22Rv1 (cell line): ENCODE data around the gene GPER1.

Experiments used
- H3K27ac ChIP-seq: fragments of 450-650 bp; 2 replicates; pipeline ENCODE4 v1.5.1; 2017
- ZFX ChIP-seq: fragments of 450-650 bp; IDR thresholded peaks from 2 replicates; pipeline ENCODE4 v1.6.1; 2017; ENCODE audit warnings: antibody characterized with exemption, borderline replicate concordance
- TF ChIP-seq, protein P1 (sequence below): fragments of 450-650 bp; IDR thresholded peaks from 2 replicates; pipeline ENCODE4 v1.5.1; 2017; ENCODE audit warnings: mild to moderate bottlenecking

The GPER1 gene

DNA sequence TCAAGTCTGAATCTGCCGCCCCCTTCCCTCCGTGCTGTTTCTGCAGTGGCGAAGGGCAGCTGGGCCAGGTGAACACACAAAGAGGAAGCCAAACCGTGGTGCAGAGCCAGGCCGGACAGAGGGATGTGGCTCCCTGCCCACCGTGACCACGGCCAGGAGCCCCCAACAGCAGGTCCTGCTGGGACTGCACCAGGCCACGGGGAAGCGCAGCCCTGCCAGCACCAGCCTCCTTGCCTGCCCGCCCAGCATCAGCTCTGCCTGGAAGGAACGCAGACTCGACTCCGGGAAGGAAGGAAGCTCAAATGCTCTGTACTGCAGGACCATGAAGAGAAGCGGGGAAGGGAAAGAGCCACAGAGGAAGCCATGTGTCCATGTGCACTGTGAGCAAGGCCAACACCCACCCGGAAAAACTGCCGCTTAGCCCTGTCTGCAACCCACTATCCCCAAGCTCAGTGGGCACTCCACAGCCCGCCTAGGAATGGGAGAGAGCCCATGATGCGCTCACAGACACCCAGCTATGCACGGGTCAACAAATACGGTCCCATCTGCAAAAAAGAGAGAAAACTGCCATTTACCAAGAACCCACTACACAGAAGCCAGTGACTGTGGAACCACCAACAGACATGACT is 19.0 kb downstream of the GPER1 start:
- no peak for TF ChIP-seq ZFX
- TF ChIP-seq, protein P1, sequence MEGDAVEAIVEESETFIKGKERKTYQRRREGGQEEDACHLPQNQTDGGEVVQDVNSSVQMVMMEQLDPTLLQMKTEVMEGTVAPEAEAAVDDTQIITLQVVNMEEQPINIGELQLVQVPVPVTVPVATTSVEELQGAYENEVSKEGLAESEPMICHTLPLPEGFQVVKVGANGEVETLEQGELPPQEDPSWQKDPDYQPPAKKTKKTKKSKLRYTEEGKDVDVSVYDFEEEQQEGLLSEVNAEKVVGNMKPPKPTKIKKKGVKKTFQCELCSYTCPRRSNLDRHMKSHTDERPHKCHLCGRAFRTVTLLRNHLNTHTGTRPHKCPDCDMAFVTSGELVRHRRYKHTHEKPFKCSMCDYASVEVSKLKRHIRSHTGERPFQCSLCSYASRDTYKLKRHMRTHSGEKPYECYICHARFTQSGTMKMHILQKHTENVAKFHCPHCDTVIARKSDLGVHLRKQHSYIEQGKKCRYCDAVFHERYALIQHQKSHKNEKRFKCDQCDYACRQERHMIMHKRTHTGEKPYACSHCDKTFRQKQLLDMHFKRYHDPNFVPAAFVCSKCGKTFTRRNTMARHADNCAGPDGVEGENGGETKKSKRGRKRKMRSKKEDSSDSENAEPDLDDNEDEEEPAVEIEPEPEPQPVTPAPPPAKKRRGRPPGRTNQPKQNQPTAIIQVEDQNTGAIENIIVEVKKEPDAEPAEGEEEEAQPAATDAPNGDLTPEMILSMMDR = no peak
- H3K27ac ChIP-seq = no peak overlapping the region

DNA sequence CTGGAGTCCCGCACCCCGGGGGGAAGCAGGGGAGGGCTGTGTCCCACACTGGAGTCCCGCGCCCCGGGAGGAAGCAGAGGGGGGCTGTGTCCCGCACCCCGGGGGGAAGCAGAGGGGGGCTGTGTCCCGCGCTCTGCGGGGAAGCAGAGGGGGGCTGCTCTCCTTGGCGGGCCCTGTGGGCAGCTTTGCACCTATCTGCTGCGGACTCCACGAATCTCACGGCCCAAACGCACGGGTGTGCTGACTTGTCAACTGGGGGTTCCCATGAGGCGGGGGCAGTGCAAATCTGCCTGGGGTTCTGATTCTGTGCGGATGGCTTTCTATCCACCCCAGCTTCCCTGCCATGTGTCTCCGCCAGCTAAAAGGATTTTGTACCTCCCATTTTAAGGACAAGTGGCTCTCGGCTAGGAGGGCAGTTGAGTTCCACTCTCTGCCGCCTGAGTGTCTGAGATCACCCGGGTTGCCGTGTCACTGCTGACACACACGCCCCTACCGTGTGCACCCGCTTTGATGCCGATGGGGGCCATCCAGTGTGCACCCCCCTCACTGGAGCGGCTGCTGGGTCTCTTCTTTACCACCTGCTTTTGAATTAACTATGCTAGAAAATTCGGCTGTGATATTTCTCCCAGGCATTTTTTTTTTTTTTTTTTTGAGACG is 20.5 kb downstream of the GPER1 start:
- no peak overlapping the region for H3K27ac ChIP-seq
- TF ChIP-seq ZFX = no peak
- TF ChIP-seq, protein P1 = no peak

DNA sequence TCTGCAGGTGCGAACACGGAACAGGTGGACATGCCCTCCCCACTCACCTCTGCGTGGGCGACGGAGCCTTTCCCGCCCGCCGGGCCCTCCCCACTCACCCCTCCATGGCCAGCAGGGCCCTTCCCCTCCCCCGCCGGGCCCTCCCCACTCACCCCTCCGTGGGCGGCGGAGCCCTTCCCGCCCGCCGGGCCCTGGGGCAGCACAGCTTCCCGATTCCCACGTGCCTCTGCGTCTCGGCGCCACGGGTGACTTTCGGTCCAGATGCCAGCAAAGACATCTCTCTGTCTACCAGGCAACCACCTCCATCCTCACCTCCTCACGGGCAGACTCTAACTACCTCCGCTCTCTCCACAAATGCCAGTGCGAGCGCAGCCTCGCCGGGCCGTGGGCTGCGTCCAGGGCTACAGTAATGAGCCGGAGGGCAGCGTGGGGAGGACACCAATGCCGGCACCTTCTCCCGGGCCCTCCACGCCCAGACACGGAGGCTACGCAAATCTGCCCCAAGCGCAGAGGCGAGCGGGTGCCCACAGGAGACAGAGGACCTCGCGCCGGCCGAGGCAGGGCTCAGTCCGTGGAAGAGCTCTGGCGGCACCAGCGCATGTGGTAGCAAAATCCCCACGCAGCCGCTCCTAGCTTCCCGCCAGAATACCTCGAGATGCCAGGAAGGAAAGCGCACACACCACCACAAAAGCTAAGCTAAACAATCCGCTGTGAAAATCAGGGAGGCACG is 21.8 kb downstream of the GPER1 start:
- H3K27ac ChIP-seq = no peak overlapping the region
- TF ChIP-seq, protein P1 = no peak
- TF ChIP-seq ZFX = no peak

DNA sequence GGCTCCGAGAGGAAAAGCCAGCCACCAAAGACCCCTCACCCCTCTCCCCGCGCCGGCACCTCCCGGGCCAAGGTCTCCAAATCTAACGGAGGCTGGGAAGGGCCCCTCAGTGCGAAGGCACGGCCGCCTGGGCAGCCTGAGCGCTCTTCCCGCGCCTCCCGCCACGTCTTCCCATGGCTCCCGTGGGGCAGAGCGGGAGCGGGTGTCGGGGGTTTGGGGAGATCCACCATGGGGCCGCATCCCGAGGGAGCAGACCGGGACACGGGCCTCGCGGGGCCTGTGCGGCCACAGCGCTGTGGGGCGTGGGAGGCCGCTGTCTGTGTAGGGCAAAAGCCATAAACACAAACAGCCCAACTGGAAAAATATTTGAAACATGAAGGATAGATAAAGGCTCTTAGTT is 22.4 kb downstream of the GPER1 start:
- no peak overlapping the region for H3K27ac ChIP-seq
- TF ChIP-seq, protein P1 = no peak

DNA sequence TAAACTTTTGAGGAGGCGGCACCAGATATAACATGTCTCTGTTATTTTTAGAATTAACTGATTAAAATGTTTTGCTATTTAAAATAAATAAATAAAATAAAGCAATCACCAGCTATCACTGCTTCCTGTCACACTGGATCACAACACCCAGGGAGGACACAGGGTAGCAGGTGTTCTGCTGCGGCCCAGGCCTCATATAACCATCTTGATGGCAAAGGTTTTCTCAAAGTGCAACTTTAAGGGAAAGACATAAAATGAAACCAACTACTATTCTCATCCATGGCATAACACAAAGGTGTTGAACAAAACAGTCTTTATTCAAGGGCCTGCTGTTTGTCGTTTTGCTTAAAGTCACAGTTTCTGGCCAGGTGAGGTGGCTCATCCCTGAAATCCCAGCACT is 23.2 kb downstream of the GPER1 start:
- TF ChIP-seq, protein P1 = no peak
- no peak for TF ChIP-seq ZFX
- H3K27ac ChIP-seq = no peak overlapping the region

DNA sequence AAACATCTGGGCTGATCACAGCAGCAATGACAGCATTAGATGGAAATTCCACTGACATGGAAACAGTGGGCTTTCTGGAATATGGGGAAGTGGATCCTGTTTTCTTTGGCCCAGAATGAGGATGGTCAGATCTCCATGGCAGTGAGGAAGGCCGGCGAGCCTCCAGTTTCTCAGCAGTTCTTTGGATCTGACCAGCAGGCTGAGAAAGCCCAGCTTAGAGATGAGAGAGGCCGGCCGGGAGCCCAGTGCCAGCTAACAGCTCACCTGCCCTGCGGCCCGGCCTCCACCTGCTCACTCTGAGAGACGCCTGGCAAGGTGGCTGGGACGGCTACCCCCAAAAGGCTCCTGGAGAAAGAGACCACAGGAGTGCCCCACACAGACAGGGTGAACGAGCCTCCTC is 24.2 kb downstream of the GPER1 start:
- TF ChIP-seq ZFX = no peak
- TF ChIP-seq, protein P1 = no peak
- no peak overlapping the region for H3K27ac ChIP-seq
